ENCODE data around the gene TP53I13.

GRCh38 chr17:29567304-29567553 lies 1.3 kb upstream of the TP53I13 start:
- TF ChIP-seq, protein P1, sequence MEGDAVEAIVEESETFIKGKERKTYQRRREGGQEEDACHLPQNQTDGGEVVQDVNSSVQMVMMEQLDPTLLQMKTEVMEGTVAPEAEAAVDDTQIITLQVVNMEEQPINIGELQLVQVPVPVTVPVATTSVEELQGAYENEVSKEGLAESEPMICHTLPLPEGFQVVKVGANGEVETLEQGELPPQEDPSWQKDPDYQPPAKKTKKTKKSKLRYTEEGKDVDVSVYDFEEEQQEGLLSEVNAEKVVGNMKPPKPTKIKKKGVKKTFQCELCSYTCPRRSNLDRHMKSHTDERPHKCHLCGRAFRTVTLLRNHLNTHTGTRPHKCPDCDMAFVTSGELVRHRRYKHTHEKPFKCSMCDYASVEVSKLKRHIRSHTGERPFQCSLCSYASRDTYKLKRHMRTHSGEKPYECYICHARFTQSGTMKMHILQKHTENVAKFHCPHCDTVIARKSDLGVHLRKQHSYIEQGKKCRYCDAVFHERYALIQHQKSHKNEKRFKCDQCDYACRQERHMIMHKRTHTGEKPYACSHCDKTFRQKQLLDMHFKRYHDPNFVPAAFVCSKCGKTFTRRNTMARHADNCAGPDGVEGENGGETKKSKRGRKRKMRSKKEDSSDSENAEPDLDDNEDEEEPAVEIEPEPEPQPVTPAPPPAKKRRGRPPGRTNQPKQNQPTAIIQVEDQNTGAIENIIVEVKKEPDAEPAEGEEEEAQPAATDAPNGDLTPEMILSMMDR (IDR thresholded peaks at IDR 0.05): no peak
- no peak for TF ChIP-seq POLR2A (IDR thresholded peaks at IDR 0.05)

Measured in right lobe of liver (tissue), 4 donors.